ENCODE measurements around the gene USP6. TPM values are rescaled to one million over a fixed set of nuclear protein-coding genes. Genes with fewer than 3 reads are reported as not detected.

Gene USP6
- total RNA-seq, 1 experiment from 2014 or later = 0.10 TPM

DNA sequence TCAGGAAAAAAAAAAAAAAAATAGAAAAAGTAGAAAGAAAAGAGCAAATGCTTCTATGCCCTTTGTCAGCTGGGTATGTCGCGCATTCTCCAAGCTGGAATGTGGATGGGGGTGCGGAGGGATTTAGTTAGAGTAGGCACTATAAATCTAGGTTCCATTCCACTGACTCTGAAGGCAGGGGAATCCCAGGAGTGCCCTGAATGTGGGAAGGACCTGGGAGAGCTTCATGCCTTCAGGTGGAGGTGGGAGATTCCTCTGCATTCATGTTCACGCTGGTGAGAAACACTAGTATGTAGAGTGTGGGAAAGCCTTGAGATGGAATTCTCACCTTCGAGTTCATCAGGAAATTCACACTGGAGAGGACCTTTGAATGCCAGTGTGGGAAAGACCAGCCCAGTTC is 16.6 kb upstream of the USP6 start:
- DNase-seq (ENCODE audit: low read depth, low spot score) (no peak), ATAC-seq (no peak)
- Histone ChIP-seq H3K9ac (ENCODE audit: low read length) (no peak overlapping the region), H2AFZ (ENCODE audit: low read depth, low read length, poor library complexity, severe bottlenecking) (no peak overlapping the region), H3K4me2 (ENCODE audit: low read length) (no peak overlapping the region), H3K79me2 (ENCODE audit: insufficient read depth, low read length) (no peaks in the 10 kb centered on the region), H3K36me3 (ENCODE audit: control insufficient read depth in 1 of 2, insufficient read depth in 2 of 2, low read length in 2 of 2) (no peaks in the 10 kb centered on the region), H4K20me1 (ENCODE audit: insufficient read depth) (no peaks in the 10 kb centered on the region), H3K27ac (ENCODE audit: low read depth, low read length) (no peak overlapping the region), H3K27me3 (ENCODE audit: insufficient read depth, low read length) (no peaks in the 10 kb centered on the region), H3K4me3 (replicated peaks in 1 of 2; ENCODE audit: low read depth in 1 of 2, low read length in 2 of 2) (no peak overlapping the region), H3K9me2 (ENCODE audit: insufficient read depth) (no peaks in the 10 kb centered on the region), H3K9me3 (ENCODE audit: control insufficient read depth in 1 of 2, insufficient read depth in 1 of 2, low read depth in 1 of 2, low read length in 2 of 2) (peaks cover 8 to 30% of the 10 kb centered on the region in 2 experiments; a peak in 3 of 4 replicates), H3K4me1 (ENCODE audit: control insufficient read depth in 1 of 2, insufficient read depth in 2 of 2, low read length in 2 of 2) (no peaks in the 10 kb centered on the region)
- POLR2A ChIA-PET = no interaction called here
- RAD21 ChIA-PET (ENCODE audit: low non-redundant PET in 1 of 2, low total read pairs in 2 of 2, uncharacterized antibody in 2 of 2, unreplicated experiment in 2 of 2) = no interaction called here
- BruUV-seq (replicated peaks) = no TSS peak
- intact Hi-C loops (cut with micrococcal nuclease) = loop anchor here (10.0 kb wide), 1 partner anchor 76 kb away; no protein-coding TSS in a partner anchor
- CTCF ChIA-PET = no interaction called here
- TF ChIP-seq, protein P1, sequence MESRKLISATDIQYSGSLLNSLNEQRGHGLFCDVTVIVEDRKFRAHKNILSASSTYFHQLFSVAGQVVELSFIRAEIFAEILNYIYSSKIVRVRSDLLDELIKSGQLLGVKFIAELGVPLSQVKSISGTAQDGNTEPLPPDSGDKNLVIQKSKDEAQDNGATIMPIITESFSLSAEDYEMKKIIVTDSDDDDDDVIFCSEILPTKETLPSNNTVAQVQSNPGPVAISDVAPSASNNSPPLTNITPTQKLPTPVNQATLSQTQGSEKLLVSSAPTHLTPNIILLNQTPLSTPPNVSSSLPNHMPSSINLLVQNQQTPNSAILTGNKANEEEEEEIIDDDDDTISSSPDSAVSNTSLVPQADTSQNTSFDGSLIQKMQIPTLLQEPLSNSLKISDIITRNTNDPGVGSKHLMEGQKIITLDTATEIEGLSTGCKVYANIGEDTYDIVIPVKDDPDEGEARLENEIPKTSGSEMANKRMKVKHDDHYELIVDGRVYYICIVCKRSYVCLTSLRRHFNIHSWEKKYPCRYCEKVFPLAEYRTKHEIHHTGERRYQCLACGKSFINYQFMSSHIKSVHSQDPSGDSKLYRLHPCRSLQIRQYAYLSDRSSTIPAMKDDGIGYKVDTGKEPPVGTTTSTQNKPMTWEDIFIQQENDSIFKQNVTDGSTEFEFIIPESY (IDR thresholded peaks at IDR 0.05; ENCODE audit: extremely low read depth, insufficient replicate concordance, low read length) = no peak
- no peak for TF ChIP-seq ZFX (IDR thresholded peaks at IDR 0.05)

DNA sequence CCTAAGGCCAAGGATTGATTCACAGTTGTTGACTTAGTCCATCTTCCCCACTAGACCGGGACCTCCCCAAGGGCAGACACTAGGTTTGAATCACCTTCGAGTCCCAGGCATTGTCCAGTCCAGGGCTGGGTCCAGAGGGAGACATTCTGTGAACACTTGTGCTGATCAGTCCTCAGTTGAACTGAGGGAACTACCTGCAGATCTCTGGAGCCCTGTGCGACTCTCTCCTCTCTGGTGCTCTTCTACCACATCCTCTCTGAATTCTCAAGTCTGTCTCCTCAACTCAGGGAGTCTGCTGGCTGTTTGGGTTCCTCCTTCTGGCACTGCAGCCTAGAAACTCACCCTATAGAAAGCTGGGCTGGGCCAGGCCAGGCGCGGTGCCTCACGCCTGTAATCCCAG is 15.0 kb upstream of the USP6 start:
- Histone ChIP-seq H3K79me2 (ENCODE audit: insufficient read depth, low read length) (no peaks in the 10 kb centered on the region), H3K27me3 (ENCODE audit: insufficient read depth, low read length) (no peaks in the 10 kb centered on the region), H3K27ac (ENCODE audit: low read depth, low read length) (no peak overlapping the region), H3K4me1 (ENCODE audit: control insufficient read depth in 1 of 2, insufficient read depth in 2 of 2, low read length in 2 of 2) (no peaks in the 10 kb centered on the region), H3K9me3 (ENCODE audit: control insufficient read depth in 1 of 2, insufficient read depth in 1 of 2, low read depth in 1 of 2, low read length in 2 of 2) (peaks cover 1 to 20% of the 10 kb centered on the region in 2 experiments; a peak in 2 of 4 replicates), H4K20me1 (ENCODE audit: insufficient read depth) (no peaks in the 10 kb centered on the region), H2AFZ (ENCODE audit: low read depth, low read length, poor library complexity, severe bottlenecking) (no peak overlapping the region), H3K9ac (ENCODE audit: low read length) (no peak overlapping the region), H3K36me3 (ENCODE audit: control insufficient read depth in 1 of 2, insufficient read depth in 2 of 2, low read length in 2 of 2) (peaks cover 0 to 3% of the 10 kb centered on the region in 2 experiments; a peak in 2 of 4 replicates), H3K4me2 (ENCODE audit: low read length) (no peak overlapping the region), H3K4me3 (replicated peaks in 1 of 2; ENCODE audit: low read depth in 1 of 2, low read length in 2 of 2) (no peak overlapping the region), H3K9me2 (ENCODE audit: insufficient read depth) (no peaks in the 10 kb centered on the region)
- ChIA-PET POLR2A (no interaction called here), RAD21 (ENCODE audit: low non-redundant PET in 1 of 2, low total read pairs in 2 of 2, uncharacterized antibody in 2 of 2, unreplicated experiment in 2 of 2) (no interaction called here), CTCF (no interaction called here)
- no peak for ATAC-seq
- DNase-seq (ENCODE audit: low read depth, low spot score) = no peak
- BruUV-seq (replicated peaks) = no TSS peak
- intact Hi-C loops (cut with micrococcal nuclease) = no loop called here
- TF ChIP-seq CEBPB (IDR thresholded peaks at IDR 0.05; ENCODE audit: low read depth) (no peak), POLR2A (IDR thresholded peaks at IDR 0.05; ENCODE audit: borderline replicate concordance, extremely low read depth, insufficient read depth, insufficient read length) (no peak), SRF (IDR thresholded peaks at IDR 0.05; ENCODE audit: low read depth) (no peak), EZH2phosphoT487 (IDR thresholded peaks at IDR 0.05; ENCODE audit: borderline replicate concordance) (no peak), EGR1 (IDR thresholded peaks at IDR 0.05; ENCODE audit: low read depth) (no peak), FOSL1 (IDR thresholded peaks at IDR 0.05; ENCODE audit: low read depth) (no peak), JUND (IDR thresholded peaks at IDR 0.05) (no peak), CBX3 (IDR thresholded peaks at IDR 0.05; ENCODE audit: low read depth) (no peak)
- TF ChIP-seq, protein P2, sequence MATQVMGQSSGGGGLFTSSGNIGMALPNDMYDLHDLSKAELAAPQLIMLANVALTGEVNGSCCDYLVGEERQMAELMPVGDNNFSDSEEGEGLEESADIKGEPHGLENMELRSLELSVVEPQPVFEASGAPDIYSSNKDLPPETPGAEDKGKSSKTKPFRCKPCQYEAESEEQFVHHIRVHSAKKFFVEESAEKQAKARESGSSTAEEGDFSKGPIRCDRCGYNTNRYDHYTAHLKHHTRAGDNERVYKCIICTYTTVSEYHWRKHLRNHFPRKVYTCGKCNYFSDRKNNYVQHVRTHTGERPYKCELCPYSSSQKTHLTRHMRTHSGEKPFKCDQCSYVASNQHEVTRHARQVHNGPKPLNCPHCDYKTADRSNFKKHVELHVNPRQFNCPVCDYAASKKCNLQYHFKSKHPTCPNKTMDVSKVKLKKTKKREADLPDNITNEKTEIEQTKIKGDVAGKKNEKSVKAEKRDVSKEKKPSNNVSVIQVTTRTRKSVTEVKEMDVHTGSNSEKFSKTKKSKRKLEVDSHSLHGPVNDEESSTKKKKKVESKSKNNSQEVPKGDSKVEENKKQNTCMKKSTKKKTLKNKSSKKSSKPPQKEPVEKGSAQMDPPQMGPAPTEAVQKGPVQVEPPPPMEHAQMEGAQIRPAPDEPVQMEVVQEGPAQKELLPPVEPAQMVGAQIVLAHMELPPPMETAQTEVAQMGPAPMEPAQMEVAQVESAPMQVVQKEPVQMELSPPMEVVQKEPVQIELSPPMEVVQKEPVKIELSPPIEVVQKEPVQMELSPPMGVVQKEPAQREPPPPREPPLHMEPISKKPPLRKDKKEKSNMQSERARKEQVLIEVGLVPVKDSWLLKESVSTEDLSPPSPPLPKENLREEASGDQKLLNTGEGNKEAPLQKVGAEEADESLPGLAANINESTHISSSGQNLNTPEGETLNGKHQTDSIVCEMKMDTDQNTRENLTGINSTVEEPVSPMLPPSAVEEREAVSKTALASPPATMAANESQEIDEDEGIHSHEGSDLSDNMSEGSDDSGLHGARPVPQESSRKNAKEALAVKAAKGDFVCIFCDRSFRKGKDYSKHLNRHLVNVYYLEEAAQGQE (IDR thresholded peaks at IDR 0.05; ENCODE audit: low read depth) = no peak
- TF ChIP-seq, protein P3, sequence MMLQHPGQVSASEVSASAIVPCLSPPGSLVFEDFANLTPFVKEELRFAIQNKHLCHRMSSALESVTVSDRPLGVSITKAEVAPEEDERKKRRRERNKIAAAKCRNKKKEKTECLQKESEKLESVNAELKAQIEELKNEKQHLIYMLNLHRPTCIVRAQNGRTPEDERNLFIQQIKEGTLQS (IDR thresholded peaks at IDR 0.05) = no peak
- TF ChIP-seq, protein P1 (IDR thresholded peaks at IDR 0.05; ENCODE audit: extremely low read depth, insufficient replicate concordance, low read length) = no peak
